ENCODE data around the gene TMEM208.

DNA sequence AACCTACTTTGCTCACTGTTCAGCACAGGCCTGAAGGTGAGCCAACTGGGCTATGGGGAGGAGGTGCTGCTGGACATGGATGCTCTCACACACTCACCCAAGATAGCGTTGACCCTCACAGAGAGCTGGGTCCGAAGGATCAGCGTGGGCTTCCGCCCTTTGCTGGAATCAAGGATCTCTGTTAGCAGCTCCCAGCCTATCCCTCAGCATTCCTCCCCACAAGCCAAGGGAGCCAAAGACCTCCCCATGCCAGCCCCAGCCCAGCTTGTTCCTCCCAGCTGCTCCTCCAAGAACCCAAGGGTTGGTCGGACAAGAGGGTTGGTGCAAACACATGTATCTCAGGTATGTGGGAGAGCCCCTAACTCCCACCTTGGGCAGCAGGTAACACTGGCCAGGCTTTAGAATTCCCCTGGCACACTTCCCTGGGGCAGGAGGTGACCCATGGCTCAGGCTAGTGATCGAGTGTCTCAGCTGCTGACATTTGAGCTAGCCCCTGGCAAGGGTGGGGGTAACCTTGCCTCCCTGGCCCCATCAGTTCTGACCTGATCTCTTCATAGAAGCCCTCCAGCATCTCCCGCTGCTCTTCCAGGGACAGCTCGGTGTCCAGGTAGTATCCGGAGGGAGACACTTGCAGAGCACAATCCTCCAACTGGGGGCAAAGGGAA lies 12.0 kb downstream of the TMEM208 start:
- no peak for TF ChIP-seq CTCF (IDR thresholded peaks at IDR 0.05)
- TF ChIP-seq POLR2A (IDR thresholded peaks at IDR 0.05) = no peak

Data from esophagus squamous epithelium (tissue), 4 donors.